A549 (cell line): ENCODE data around the gene MAGEB10.

Experiments used
- CEBPB ChIP-seq, 2 experiments: fragments of >200 bp in 1 of 2; sonication (Bioruptor Twin) in 1 of 2; formaldehyde crosslinking in 1 of 2; IDR thresholded peaks; 2 replicates each; pipeline ENCODE4 v1.6.1; 2012 to 2016
- JUNB ChIP-seq: fragments of >200 bp; sonication (Bioruptor Twin); formaldehyde crosslinking; IDR thresholded peaks from 2 replicates; pipeline ENCODE4 v1.6.1; 2016
- TF ChIP-seq, protein P1 (sequence below): fragments of 200-600 bp; sonication (generic); IDR thresholded peaks from 2 replicates; pipeline ENCODE4 v1.6.1; 2016; ENCODE audit warnings: antibody characterized with exemption, mild to moderate bottlenecking, moderate library complexity

GRCh38 chrX:27860337-27860736, 52.5 kb downstream of the MAGEB10 start:
- TF ChIP-seq, protein P1, sequence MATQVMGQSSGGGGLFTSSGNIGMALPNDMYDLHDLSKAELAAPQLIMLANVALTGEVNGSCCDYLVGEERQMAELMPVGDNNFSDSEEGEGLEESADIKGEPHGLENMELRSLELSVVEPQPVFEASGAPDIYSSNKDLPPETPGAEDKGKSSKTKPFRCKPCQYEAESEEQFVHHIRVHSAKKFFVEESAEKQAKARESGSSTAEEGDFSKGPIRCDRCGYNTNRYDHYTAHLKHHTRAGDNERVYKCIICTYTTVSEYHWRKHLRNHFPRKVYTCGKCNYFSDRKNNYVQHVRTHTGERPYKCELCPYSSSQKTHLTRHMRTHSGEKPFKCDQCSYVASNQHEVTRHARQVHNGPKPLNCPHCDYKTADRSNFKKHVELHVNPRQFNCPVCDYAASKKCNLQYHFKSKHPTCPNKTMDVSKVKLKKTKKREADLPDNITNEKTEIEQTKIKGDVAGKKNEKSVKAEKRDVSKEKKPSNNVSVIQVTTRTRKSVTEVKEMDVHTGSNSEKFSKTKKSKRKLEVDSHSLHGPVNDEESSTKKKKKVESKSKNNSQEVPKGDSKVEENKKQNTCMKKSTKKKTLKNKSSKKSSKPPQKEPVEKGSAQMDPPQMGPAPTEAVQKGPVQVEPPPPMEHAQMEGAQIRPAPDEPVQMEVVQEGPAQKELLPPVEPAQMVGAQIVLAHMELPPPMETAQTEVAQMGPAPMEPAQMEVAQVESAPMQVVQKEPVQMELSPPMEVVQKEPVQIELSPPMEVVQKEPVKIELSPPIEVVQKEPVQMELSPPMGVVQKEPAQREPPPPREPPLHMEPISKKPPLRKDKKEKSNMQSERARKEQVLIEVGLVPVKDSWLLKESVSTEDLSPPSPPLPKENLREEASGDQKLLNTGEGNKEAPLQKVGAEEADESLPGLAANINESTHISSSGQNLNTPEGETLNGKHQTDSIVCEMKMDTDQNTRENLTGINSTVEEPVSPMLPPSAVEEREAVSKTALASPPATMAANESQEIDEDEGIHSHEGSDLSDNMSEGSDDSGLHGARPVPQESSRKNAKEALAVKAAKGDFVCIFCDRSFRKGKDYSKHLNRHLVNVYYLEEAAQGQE: no peak
- TF ChIP-seq JUNB (no peak), CEBPB (IDR thresholded peaks at IDR 0.05) (no peak)
